Islet of Langerhans (tissue), 1 donor: Measurements from ENCODE around the gene VENTX.
"Not testable (repeated sequence)": the region's sequence is repeated elsewhere in the genome, so short reads cannot be mapped to it uniquely, and the experiment has no call there.

ENCODE experiments used
- FAIRE-seq: peaks from one replicate; lab custom pipeline; 2011; peaks lifted over from hg19 to GRCh38; lab: Jason Lieb, UNC

VENTX gene

GRCh38 chr10:133214468-133215410, 22.9 kb upstream of the VENTX start:
- FAIRE-seq = no peak

GRCh38 chr10:133215586-133215985, 22.1 kb upstream of the VENTX start:
- FAIRE-seq = no peak

DNA sequence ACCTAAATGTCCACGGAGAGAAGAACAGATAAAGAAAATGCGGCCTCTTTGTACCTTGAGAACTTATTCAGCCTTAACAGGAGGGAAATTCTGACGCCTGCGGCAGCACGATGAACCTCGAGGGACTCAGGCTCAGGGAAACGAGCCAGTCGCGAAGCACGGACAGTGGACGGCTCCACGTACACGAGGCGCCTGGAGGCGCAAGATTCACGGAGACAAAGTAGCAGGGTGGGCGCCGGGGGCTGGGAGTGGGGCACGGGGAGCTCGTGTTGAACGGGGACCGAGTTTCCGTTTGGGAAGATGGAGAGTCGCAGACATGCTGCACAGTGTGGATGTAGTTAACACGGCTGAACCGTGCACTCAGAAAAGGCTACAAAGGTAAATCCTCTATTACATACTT, 20.9 kb upstream of the VENTX start:
- FAIRE-seq = no peak

DNA sequence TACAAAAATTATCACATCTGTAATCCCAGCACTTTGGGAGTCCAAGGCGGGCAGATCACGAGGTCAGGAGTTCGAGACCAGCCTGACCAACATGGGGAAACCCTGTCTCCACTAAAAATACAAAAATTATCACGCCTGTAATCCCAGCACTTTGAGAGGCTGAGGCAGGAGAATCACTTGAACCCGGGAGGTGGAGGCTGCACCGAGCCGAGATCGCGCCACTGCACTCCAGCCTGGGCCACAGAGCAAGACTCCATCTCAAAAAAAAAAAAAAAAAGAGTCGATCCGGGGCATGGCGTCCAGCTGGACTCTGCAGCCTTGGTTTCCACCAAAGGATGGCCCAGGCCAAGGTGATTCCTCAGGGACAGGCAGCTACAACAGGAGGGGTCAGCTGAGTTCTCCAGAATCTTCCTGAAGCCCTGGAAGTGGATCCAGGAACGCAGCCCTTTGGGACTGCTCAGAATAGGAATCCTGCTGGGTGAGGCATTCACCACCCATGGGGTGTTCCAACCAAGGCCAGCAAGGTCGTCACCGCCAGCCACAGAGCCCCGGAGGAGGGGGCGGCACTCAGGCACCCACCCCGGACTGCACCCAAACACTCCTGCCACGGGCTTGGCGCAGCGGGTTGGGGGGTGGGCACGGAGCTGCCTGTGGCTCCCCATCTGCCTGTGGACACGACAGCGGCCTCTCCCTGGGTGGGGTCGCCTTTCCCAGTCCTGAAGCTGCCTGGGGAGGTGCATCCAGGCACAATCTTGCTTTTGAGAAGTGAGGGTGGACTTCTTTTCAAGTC, 19.7 kb upstream of the VENTX start:
- no peak for FAIRE-seq

DNA sequence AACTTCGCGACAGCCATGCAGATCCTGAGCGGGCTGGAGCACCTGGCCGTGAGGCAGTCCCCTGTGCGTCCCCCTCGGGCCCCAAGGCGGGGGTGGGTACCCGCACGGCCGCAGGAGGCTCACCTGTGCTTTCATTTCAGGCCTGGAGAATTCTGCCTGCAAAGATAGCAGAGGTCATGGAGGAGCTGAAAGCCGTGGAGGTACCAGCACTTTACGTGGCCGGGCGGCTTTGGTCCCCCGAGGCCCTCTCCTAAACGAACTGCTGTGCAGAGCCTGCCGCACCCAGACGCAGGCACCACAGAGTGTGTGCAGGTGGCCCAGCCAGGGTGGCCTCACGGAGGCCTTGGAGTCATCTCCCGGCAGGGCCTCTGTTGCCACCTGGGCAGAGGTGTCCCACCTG, 18.8 kb upstream of the VENTX start:
- no peak for FAIRE-seq

DNA sequence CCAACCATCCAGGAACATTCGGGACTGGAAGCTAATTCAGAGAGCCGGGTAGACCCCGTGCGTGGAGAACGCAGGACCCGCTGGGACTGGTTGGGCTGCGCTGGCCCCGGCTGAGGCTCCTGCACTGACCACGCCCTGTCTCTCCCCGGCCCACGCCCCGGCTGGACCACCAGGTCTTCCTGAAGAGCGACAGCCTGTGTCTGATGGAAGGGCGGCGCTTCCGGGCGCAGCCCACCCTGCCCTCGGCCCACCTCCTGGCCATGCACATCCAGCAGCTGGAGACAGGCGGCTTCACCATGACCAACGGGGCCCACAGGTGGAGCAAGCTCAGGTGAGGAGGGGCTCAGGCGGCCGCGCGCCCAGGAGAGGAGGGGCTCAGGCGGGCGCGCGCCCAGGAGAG, 17.9 kb upstream of the VENTX start:
- no peak for FAIRE-seq

- FAIRE-seq = no peak
Observed at GRCh38 chr10:133221331-133221730, 16.3 kb upstream of the VENTX start.

GRCh38 chr10:133221756-133222155, 15.9 kb upstream of the VENTX start:
- FAIRE-seq = not testable (repeated sequence)

GRCh38 chr10:133224076-133224475, 13.6 kb upstream of the VENTX start:
- no peak for FAIRE-seq

- no peak for FAIRE-seq
Observed at GRCh38 chr10:133224756-133225372, 12.8 kb upstream of the VENTX start.

- FAIRE-seq = no peak
Observed at GRCh38 chr10:133225707-133226191, 11.9 kb upstream of the VENTX start.

DNA sequence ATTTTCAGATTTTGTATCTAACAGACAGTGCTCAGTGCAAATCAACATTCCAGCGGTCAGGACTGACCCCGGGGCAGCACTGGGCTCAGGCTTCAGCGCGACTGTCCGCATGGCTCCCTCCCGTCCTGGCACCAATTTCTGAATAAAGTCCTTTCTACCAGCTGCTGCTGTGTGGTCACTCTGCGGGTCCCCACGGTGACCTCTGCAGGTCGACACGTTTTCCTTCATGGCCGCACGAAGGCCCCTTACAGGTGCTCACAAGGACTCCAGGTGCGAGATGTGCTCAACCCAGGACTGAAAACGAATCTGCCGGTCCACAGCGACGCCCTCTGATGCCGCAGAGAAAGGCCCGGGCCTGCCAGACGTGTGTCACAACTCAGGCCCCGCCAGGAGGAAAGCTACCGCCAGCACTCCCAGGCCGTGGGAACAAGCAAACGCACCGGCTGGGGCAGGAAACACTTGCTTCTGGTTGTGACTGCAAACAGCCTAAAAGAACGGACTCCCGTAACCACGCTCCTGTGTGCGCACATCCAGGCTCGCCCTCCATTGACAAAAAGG, 11.3 kb upstream of the VENTX start:
- no peak for FAIRE-seq

GRCh38 chr10:133227256-133227655, 10.4 kb upstream of the VENTX start:
- FAIRE-seq = no peak

- no peak for FAIRE-seq
Observed at GRCh38 chr10:133229265-133230043, 8.2 kb upstream of the VENTX start.

GRCh38 chr10:133230044-133230361, 7.7 kb upstream of the VENTX start, which contains the start of gene UTF1:
UTF1 (plus strand) TSS chr10:133230217; CDS start chr10:133230289, 72 bp downstream.
- no peak for FAIRE-seq

DNA sequence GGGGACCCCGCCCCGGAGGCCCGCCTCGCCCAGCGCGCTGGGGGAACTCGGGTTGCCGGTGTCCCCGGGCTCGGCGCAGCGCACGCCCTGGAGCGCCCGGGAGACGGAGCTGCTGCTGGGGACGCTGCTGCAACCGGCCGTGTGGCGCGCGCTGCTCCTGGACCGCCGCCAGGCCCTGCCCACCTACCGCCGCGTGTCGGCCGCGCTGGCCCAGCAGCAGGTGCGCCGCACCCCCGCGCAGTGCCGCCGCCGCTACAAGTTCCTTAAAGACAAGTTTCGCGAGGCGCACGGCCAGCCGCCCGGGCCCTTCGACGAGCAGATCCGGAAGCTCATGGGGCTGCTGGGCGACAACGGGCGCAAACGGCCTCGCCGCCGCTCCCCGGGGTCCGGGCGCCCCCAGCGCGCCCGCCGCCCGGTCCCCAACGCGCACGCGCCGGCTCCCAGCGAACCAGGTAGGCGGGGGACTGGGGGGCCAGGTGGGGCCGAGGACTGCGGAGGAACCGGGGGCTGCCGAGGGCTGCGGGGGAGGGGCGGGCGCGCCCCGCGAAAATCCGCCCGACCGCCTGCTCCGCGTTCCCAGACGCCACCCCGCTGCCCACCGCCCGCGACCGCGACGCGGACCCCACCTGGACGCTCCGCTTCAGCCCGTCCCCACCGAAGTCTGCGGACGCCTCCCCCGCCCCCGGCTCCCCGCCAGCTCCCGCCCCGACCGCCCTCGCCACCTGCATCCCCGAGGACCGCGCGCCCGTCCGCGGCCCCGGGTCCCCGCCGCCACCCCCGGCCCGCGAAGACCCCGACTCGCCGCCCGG, 7.1 kb upstream of the VENTX start:
- no peak for FAIRE-seq

DNA sequence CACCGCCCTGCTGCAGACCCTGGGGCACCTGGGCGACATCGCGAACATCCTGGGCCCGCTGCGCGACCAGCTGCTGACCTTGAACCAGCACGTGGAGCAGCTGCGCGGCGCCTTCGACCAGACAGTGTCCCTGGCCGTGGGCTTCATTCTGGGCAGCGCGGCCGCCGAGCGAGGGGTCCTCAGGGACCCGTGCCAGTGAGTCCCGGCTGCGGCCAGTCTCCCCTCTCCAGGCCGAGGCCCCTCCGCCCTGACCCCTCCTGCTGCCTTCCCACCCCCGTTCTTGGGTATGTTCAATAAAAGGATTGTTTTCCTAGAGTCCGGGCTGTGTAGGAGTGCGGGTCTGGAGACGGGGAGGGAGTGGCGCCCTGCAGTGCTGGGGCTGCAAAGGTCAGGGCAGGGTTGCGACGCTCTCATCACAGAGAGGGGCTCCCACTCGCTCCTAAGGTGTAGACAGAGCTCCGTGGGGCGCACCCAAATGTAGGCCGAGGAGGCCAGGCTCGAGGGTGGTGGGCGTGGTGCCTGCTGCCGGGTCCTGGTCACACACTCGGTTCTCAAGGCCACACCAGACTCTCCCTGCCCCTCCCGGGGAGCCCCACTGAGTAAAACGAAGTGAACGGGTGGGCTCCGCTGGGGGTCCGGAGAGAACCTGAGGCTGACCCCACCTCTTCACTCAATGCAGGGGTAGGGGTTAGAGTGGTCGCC, 6.3 kb upstream of the VENTX start:
- no peak for FAIRE-seq

- no peak for FAIRE-seq
Observed at GRCh38 chr10:133231946-133232574, 5.6 kb upstream of the VENTX start.

DNA sequence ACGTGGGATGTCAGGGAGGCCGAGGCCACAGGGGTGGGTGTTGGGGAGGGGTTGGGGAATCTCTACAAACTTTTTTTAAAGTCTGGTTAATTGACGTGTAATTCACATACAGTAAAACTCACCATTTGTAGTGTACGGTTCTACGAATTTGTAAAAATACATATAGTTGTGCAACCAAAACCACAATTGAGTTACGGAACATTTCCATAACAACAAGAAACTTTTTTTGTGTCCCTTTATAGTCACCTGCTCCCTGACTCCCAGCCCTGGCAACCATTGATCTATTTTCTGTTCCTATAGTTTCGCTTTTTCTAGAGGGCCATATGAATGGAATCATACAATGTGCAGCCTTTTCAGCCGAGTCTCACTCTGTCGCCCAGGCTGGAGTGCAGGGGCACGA, 2.9 kb upstream of the VENTX start:
- not testable (repeated sequence) for FAIRE-seq
